GM23248 (cell line): ENCODE data around the gene ARHGEF4. TPM values are rescaled to one million over a fixed set of nuclear protein-coding genes. Genes with fewer than 3 reads are reported as not detected.

Experiments used
- DNase-seq: peaks from one replicate; pipeline ENCODE4 v3.0.0-alpha.2; 2015
- H2AFZ ChIP-seq: fragments of 200-600 bp; sonication (generic); 2 replicates; pipeline ENCODE4 v1.6.1; 2016; ENCODE audit warnings: antibody characterized with exemption
- H3F3A ChIP-seq: fragments of 200-600 bp; sonication (generic); 2 replicates; pipeline ENCODE4 v1.6.1; 2016; ENCODE audit warnings: mild to moderate bottlenecking, antibody characterized with exemption, mixed run types; ENCODE audit not compliant: insufficient read depth
- H3K27ac ChIP-seq: fragments of 200-600 bp; sonication (generic); 2 replicates; pipeline ENCODE4 v1.5.1; 2016; ENCODE audit warnings: mild to moderate bottlenecking
- H3K27me3 ChIP-seq: fragments of 200-600 bp; sonication (generic); replicated peaks from 2 replicates; pipeline ENCODE4 v1.6.1; 2016; ENCODE audit warnings: mild to moderate bottlenecking; ENCODE audit not compliant: insufficient read depth
- H3K36me3 ChIP-seq: fragments of 200-600 bp; sonication (generic); 2 replicates; pipeline ENCODE4 v1.6.1; 2016; ENCODE audit warnings: low read depth, mild to moderate bottlenecking
- H3K4me1 ChIP-seq: fragments of 200-600 bp; sonication (generic); 2 replicates; pipeline ENCODE4 v1.6.1; 2016; ENCODE audit warnings: mild to moderate bottlenecking; ENCODE audit not compliant: insufficient read depth
- H3K4me2 ChIP-seq: fragments of 200-600 bp; sonication (generic); one replicate; pipeline ENCODE4 v1.6.1; 2016; ENCODE audit warnings: mild to moderate bottlenecking; ENCODE audit not compliant: unreplicated experiment
- H3K4me3 ChIP-seq: fragments of 200-600 bp; sonication (generic); 2 replicates; pipeline ENCODE4 v1.5.1; 2016; ENCODE audit warnings: mild to moderate bottlenecking
- H3K79me2 ChIP-seq: fragments of 200-600 bp; sonication (generic); 2 replicates; pipeline ENCODE4 v1.6.1; 2016; ENCODE audit warnings: mild to moderate bottlenecking; ENCODE audit not compliant: insufficient read depth
- H3K9ac ChIP-seq: fragments of 200-600 bp; sonication (generic); 2 replicates; pipeline ENCODE4 v1.6.1; 2016; ENCODE audit warnings: mild to moderate bottlenecking
- H3K9me2 ChIP-seq: fragments of 200-600 bp; sonication (generic); 2 replicates; pipeline ENCODE4 v1.6.1; 2016; ENCODE audit warnings: mixed run types, mild to moderate bottlenecking, moderate library complexity; ENCODE audit not compliant: insufficient read depth
- H3K9me3 ChIP-seq: fragments of 200-600 bp; sonication (generic); one replicate; pipeline ENCODE4 v1.6.1; 2017; ENCODE audit warnings: low read depth
- H4K20me1 ChIP-seq: fragments of 200-600 bp; sonication (generic); 2 replicates; pipeline ENCODE4 v1.6.0; 2016; ENCODE audit not compliant: insufficient read depth
- EZH2 ChIP-seq: fragments of 200-600 bp; sonication (generic); IDR thresholded peaks from 2 replicates; pipeline ENCODE4 v1.6.1; 2018; ENCODE audit warnings: antibody characterized with exemption, mild to moderate bottlenecking; ENCODE audit not compliant: insufficient read depth, poor library complexity, severe bottlenecking
- EZH2phosphoT487 ChIP-seq: fragments of 200-600 bp; sonication (generic); IDR thresholded peaks from 2 replicates; pipeline ENCODE4 v1.6.1; 2018; ENCODE audit warnings: antibody characterized with exemption, moderate library complexity, mild to moderate bottlenecking, low read depth; ENCODE audit not compliant: insufficient read depth
- WGBS, 2 experiments: methylation state at CpG; one replicate each; pipeline ENCODE4 v1.1.6; 2015 to 2017; ENCODE audit warnings: low lambda C conversion rate in 2 of 2, low coverage in 1 of 2; ENCODE audit errors: missing lambda C conversion rate in 2 of 2; 5-methylcytosine and 5-hydroxymethylcytosine counted together
- in situ Hi-C: fragments of 300-500 bp; cut with MboI; formaldehyde crosslinking; loops from 2 replicates; pipeline ENCODE4 v1.15.0; 2020
- polyA plus RNA-seq: library from polyadenylated mRNA; unstranded; fragments of >200 nt; fragmentation: Nextera tagmentation; extraction: Ambion mirVana; gene quantifications from 2 replicates; pipeline ENCODE4 v1.2.1, GENCODE V29; 2016
- total RNA-seq: library from RNA; depleted of rRNA; stranded (reverse); fragments of >200 nt; shearing (Covaris generic); gene quantifications from 2 replicates; pipeline ENCODE4 v1.2.3, GENCODE V29; 2014

The ARHGEF4 gene
- total and polyA plus RNA-seq, 2 experiments from 2014 or later = 7.4 to 26.0 TPM

GRCh38 chr2:130834091-130834930 is 2.4 kb upstream of the ARHGEF4 start:
- H3K36me3 ChIP-seq = no peaks in the 10 kb centered on the region
- H3K27me3 ChIP-seq = peaks cover 14% of the 10 kb centered on the region
- peak; percentile 10 for DNase-seq
- no peaks in the 10 kb centered on the region for H3K9me3 ChIP-seq
- no peak overlapping the region for H3K4me3 ChIP-seq
- in situ Hi-C loops = no loop called here
- H2AFZ ChIP-seq = no peak overlapping the region
- H3K27ac ChIP-seq = no peak overlapping the region
- H3K9ac ChIP-seq = no peak overlapping the region
- no peaks in the 10 kb centered on the region for H3K9me2 ChIP-seq
- 44 to 53% methylated on average over 18 of the region's 18 CpGs for WGBS, 2 experiments
- no peaks in the 10 kb centered on the region for H3F3A ChIP-seq
- H3K79me2 ChIP-seq = no peaks in the 10 kb centered on the region
- no peaks in the 10 kb centered on the region for H3K4me1 ChIP-seq
- no peaks in the 10 kb centered on the region for H4K20me1 ChIP-seq
- no peak overlapping the region for H3K4me2 ChIP-seq
- TF ChIP-seq EZH2phosphoT487 (no peak), EZH2 (no peak)

GRCh38 chr2:130834931-130835765 is 1.6 kb upstream of the ARHGEF4 start:
- H3F3A ChIP-seq = no peaks in the 10 kb centered on the region
- WGBS, 2 experiments = 75 to 80% methylated on average over 18 of the region's 18 CpGs
- H3K9me3 ChIP-seq = no peaks in the 10 kb centered on the region
- DNase-seq = no peak
- no peaks in the 10 kb centered on the region for H3K79me2 ChIP-seq
- H3K4me2 ChIP-seq = no peak overlapping the region
- no peak overlapping the region for H3K9ac ChIP-seq
- H2AFZ ChIP-seq = no peak overlapping the region
- in situ Hi-C loops = no loop called here
- no peaks in the 10 kb centered on the region for H3K4me1 ChIP-seq
- H3K9me2 ChIP-seq = no peaks in the 10 kb centered on the region
- H3K36me3 ChIP-seq = no peaks in the 10 kb centered on the region
- H3K27me3 ChIP-seq = peaks cover 14% of the 10 kb centered on the region
- TF ChIP-seq EZH2 = no peak
- TF ChIP-seq EZH2phosphoT487 = no peak
- no peak overlapping the region for H3K27ac ChIP-seq
- no peaks in the 10 kb centered on the region for H4K20me1 ChIP-seq
- H3K4me3 ChIP-seq = no peak overlapping the region

GRCh38 chr2:130835766-130836015 is 1.0 kb upstream of the ARHGEF4 start:
- no peak for TF ChIP-seq EZH2phosphoT487
- TF ChIP-seq EZH2 = no peak
- H3K79me2 ChIP-seq = no peaks in the 10 kb centered on the region
- no peak overlapping the region for H3K9ac ChIP-seq
- no peaks in the 10 kb centered on the region for H4K20me1 ChIP-seq
- H2AFZ ChIP-seq = no peak overlapping the region
- WGBS, 2 experiments = 77 to 79% methylated on average over 7 of the region's 7 CpGs
- H3K27me3 ChIP-seq = peaks cover 14% of the 10 kb centered on the region
- H3K4me2 ChIP-seq = no peak overlapping the region
- no peak overlapping the region for H3K4me3 ChIP-seq
- in situ Hi-C loops = no loop called here
- H3K9me3 ChIP-seq = no peaks in the 10 kb centered on the region
- no peaks in the 10 kb centered on the region for H3F3A ChIP-seq
- no peaks in the 10 kb centered on the region for H3K9me2 ChIP-seq
- no peaks in the 10 kb centered on the region for H3K36me3 ChIP-seq
- no peak for DNase-seq
- no peaks in the 10 kb centered on the region for H3K4me1 ChIP-seq
- H3K27ac ChIP-seq = no peak overlapping the region

GRCh38 chr2:130837175-130837810 is 579 bp downstream of the ARHGEF4 start:
- no peaks in the 10 kb centered on the region for H3K79me2 ChIP-seq
- WGBS, 2 experiments = 4 to 7% methylated on average over 37 to 42 of the region's 53 CpGs
- H3K4me1 ChIP-seq = no peaks in the 10 kb centered on the region
- H3K36me3 ChIP-seq = no peaks in the 10 kb centered on the region
- H3K4me2 ChIP-seq = no peak overlapping the region
- no peaks in the 10 kb centered on the region for H3K9me3 ChIP-seq
- H3K27ac ChIP-seq = no peak overlapping the region
- TF ChIP-seq EZH2phosphoT487 (no peak), EZH2 (no peak)
- in situ Hi-C loops = no loop called here
- H3K27me3 ChIP-seq = peaks cover 14% of the 10 kb centered on the region
- no peak overlapping the region for H3K4me3 ChIP-seq
- no peak overlapping the region for H2AFZ ChIP-seq
- DNase-seq = no peak
- no peak overlapping the region for H3K9ac ChIP-seq
- H3F3A ChIP-seq = no peaks in the 10 kb centered on the region
- no peaks in the 10 kb centered on the region for H3K9me2 ChIP-seq
- H4K20me1 ChIP-seq = no peaks in the 10 kb centered on the region
